ENCODE measurements around the gene NKX6-1.

NKX6-1 gene

GRCh38 chr4:84498935-84499623 lies at the start of gene NKX6-1:
TSS of gene NKX6-1 (minus strand) at chr4:84499292. CDS start at chr4:84498228, 1,064 bp downstream.
- DNase-seq, result peak; percentile 78

DNA sequence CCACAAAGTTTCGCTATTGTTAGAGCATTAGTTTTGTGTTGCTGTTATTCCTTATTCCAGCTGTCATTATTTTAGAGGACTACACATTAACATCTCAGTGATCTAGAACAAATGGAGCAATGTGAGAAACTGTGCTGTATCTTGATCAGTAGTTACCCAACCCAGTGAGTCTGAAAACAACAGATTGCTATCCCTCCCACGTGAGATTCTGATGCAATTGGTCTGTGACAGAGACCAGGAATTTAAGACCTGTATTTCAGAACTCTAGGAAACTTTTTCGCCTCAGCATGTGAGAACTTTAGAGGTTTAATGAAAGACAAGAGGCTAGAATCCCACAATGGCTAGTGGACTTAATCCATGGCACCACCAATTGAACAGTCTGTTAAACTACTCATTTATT lies 48.1 kb upstream of the NKX6-1 start:
- no peak for DNase-seq

DNA sequence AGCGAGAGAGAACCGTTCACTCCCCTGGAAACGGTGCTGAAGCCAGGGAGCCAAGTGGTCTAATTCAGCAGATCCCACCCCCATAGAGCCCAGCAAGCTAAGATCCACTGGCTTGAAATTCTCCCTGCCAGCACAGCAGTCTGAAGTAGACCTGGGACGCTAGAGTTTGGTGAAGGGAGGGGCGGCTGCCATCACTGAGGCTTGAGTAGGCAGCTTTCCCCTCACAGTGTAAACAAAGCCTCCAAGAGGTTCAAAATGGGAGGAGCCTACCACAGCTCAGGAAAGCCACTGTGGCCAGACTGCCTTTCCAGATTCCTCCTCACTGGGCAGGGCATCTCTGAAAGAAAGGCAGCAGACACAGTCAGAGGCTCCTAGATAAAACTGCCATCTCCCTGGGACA lies 46.0 kb upstream of the NKX6-1 start:
- no peak for DNase-seq

DNA sequence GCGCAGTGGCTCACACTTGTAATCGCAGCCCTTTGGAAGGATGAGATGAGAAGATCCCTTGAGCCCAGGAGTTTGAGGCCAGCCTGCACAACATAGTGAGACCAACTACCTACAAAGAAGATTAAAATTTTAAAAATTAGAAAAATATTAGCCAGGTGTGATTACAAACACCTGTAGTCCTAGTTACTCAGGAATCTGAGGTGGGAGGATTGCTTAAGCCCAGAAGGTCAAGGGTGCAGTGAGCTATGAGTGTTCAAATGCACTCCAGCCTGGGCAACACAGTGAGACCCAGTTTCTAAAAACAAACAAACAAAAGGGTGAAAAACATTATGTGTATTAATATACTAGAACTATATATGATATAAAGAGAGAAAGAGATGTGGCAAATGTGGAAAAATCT lies 36.8 kb upstream of the NKX6-1 start:
- no peak for DNase-seq

DNA sequence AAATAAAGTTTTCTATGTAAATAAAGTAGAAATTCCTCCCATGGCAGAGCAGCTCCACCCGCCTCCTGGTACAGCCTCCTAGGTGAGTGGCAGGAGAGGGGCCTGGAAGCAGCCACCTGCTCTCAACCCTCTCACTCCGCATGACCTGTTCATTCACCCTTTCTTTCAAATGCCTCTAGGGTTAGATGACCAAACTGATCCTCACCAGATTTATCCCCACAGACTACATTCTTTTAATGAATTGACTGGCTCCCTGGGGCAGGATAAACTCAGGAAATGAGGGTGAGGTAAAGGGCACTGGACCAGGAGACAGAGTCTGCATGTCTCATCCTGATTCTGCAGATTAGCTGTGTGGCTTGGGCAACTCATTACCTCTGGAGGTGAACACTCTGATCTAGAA lies 32.6 kb upstream of the NKX6-1 start:
- no peak for DNase-seq

DNA sequence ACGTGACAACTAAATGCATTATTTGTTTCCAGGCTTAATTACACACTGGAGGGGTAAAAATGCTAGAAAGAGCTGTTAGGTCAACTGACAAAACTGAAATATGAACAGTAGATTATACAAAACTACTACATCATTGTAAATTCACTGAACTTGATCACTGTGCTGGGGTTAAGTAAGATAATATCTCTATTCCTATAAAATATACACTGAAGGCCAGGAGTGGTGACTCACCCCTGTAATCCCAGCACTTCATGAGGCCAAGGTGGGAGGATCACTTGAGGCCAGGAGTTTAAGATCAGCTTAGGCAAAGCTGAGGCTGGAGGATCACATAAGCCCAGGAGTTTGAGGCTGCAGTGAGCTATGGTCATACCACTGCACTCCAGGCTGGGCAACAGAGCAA lies 31.8 kb upstream of the NKX6-1 start:
- no peak for DNase-seq

- no peak for DNase-seq
These were observed 31.4 kb upstream of the NKX6-1 start for GRCh38 chr4:84530454-84530853.

DNA sequence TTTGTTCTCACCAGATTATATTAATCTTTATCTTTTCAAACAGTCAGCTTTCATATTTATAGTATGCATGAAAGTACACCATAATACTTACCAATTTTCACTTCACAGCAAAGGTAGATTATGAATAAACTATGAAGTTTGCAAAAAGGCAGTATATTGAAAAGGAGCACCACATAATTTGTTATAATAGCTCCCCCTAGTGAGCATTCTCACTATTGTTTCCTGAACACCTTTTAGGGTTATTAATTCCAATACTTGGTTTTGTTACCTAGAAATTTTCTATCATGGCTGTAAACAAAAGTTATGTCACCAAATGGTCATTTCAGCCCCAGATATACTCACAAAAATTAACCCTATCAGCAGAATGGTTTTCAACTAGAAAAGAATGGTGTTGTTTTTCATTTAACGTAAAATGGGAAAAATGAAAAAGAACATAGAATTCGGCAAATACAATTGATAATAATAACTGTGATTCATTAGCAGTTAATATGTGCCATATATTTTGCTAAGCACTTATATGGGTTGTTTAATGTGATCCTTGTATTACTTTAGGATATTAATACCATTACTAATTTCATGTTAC lies 30.2 kb upstream of the NKX6-1 start:
- DNase-seq, result peak; percentile 11

DNA sequence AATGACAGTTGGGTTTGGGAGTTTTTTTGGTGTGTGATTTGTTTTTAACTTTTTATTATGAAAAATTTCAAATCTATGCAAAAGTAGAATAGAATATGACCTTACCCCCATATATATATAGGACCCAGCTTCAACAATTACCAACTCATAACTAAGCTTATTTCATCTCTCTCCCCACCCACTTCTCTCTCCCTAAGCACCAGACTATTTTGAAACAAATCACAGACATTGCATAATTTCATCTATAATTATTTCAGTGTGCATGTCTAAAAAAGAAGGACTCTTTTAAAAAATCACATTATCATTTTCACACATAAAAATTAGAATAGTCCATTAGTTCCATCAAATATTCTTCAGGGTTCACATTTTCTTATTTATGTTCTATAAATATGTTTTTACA lies 28.3 kb upstream of the NKX6-1 start:
- no peak for DNase-seq

- DNase-seq, result no peak
These were observed 16.0 kb upstream of the NKX6-1 start for GRCh38 chr4:84515075-84515474.

GRCh38 chr4:84512277-84512676 lies 13.2 kb upstream of the NKX6-1 start:
- no peak for DNase-seq

GRCh38 chr4:84511703-84512102 lies 12.6 kb upstream of the NKX6-1 start:
- DNase-seq, result no peak

DNA sequence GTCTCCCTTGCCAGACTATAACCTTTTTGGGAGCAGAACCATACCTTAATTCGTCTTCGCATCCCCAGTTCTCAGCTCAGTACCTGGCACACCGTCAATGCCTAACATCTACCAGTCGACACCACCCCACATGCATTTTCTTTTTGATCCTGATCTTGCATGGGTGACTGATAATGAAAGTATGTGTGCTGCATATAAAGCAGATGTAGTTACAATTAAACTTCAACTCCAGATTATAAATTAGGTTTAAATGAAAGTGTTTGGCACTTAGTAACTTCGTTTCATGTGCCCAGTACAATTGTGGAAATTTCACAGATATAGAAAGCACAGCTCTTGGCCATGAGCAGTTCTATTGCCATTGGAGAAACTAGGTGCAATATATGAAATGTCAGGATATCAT lies 8.8 kb upstream of the NKX6-1 start:
- DNase-seq, result no peak

- DNase-seq, result no peak
These were observed 5.7 kb upstream of the NKX6-1 start for GRCh38 chr4:84504821-84505220.

- DNase-seq, result peak; percentile 62
These were observed 4.7 kb upstream of the NKX6-1 start for GRCh38 chr4:84503495-84504437.

- no peak for DNase-seq
These were observed 3.9 kb upstream of the NKX6-1 start for GRCh38 chr4:84502955-84503373.

DNA sequence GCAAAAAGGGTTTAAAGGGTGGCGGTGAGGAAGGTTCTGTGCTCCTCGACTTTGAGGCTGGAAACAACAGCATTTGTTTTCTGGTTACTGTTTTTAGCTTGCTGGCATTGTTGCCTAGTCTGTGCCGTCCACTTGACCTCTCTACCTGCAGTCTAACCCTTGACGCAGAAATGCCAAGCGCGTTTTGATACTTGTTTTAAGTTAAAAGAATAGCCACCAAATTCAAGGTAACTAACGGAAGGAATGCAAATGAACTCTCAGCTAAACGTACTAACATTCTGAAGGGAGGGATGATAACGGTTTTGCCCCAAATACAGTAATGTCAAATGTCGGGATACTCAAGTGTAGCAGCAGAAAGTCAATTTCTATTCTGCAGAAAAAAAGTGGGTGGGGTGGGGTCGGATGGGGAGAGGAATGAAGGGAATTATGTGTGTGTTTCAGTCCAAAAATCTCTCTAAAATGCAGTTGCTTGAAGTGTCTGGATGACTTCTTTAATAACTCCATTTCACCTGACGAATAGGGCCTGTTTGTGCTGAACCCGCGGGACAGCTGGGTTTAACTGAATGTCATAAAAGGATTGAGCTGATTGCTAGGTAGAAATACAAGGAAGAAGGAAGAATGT lies 3.4 kb upstream of the NKX6-1 start:
- no peak for DNase-seq

GRCh38 chr4:84501721-84502267 lies 2.7 kb upstream of the NKX6-1 start:
- DNase-seq, result no peak

DNA sequence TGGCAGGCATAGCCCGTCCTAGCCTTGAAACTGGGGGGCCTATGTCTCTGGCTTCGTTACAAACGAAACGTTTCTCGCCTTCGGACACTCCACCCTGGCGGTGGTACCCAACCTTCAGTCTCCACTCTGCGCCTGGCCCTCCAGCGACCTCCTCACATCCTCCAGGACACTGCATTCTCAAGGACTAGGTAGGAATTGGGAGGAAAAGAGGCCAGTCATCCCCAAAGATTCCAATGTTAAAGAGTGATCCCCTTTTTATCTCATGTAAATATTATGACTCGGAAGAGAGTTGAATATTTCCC lies 2.1 kb upstream of the NKX6-1 start:
- no peak for DNase-seq

GRCh38 chr4:84500386-84501201 lies 1.5 kb upstream of the NKX6-1 start:
- DNase-seq, result no peak

- peak; percentile 66 for DNase-seq
These were observed 511 bp upstream of the NKX6-1 start for GRCh38 chr4:84499624-84499982.

DNA sequence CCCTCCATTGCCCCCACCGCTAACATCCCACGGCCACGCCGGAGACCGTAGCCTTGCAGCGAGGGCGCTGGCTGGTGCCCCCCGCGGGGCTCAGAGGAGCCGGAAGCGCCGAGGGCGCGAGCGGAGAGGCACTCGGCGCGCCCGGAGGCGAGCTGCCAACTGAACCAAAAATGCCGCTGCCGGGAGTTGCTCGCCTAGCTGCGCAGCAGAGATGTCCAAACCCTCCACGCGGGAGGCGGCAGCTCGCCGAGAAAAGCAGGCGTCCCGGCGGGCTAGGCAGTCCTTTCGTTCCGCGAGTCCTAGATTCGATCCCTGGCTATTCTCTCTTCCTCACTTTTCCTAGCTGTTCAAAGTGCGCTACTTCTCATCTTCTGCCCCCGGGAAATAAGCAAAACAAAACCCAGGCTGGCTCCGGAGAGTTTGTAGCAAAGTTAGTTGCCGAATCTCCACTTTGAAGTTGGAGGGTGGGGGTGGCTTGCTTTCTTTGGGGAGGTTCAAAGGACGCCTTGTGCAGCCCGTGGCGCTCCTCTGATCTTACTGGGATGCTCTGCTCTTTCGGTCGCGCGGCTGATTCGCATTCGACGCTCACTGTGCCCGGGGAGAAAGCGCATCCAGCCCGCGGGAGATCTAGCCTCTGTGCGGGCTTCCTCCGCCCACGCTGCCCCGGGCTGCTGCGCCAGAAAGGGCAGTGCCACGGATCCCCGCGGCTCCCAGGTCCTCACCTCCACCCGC lies 723 bp downstream of the NKX6-1 start:
- peak; percentile 32 for DNase-seq

Data from NCI-H2171 treated with DMSO at 0.1 percent for 48 hours (cell line).